ENCODE results near the gene COMMD7.

The COMMD7 gene

DNA sequence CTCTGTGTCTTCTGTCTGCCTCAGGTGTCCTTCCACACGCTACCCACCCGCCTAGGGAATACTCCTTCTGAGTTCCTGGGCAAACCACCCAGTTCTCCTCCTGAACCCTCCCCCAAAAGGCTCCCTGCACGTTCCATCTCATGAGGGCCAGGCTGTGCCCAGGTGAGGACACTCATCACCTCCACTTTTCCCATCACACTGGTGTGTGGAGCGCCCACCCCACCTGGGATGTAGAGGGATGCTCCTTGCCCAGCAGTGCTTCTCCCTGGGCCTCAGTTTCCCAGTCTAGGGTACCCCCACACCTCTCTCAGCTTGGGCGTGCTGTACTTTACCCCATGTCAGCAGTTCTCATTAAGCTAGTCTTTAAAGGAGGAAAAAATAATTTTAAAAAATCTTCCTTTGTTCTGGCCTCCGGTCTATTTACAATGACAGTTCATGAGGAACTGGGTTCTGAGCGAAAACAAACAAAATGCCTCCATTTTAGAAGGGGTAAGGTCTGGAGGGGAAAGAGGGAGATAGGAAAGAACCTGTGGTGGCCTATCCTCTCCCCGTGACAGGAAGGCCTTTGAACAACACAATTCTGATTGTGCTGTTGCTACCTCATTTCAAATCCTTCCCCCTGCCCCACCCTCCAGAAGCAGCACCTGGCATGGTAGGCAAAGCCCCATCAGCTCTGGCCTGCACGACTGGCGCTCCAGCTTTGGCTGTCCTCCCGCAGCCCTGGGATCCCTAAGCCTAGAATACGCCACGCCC is 67.9 kb downstream of the COMMD7 start:
- DNase-seq = no peak

DNA sequence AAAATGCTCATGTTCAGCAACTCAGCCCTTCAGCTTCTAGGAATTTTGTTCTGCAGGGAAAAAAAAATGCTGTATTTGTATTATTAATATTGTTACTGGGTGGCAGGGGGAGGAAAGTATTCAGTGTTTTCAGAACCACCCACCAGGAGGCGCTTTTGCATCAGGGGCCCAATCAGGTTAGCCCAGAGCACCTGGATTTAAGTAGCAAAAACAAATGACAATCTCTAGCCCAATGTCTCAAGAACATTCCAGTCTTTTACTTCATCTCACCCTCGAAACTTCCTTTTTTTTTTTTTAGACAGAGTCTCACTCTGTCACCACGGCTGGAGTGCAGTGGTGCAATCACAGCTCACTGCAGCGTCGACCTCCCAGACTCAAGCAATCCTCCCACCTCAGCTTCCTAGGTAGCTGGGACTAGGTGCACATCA is 68.9 kb downstream of the COMMD7 start:
- peak; percentile 55 for DNase-seq

DNA sequence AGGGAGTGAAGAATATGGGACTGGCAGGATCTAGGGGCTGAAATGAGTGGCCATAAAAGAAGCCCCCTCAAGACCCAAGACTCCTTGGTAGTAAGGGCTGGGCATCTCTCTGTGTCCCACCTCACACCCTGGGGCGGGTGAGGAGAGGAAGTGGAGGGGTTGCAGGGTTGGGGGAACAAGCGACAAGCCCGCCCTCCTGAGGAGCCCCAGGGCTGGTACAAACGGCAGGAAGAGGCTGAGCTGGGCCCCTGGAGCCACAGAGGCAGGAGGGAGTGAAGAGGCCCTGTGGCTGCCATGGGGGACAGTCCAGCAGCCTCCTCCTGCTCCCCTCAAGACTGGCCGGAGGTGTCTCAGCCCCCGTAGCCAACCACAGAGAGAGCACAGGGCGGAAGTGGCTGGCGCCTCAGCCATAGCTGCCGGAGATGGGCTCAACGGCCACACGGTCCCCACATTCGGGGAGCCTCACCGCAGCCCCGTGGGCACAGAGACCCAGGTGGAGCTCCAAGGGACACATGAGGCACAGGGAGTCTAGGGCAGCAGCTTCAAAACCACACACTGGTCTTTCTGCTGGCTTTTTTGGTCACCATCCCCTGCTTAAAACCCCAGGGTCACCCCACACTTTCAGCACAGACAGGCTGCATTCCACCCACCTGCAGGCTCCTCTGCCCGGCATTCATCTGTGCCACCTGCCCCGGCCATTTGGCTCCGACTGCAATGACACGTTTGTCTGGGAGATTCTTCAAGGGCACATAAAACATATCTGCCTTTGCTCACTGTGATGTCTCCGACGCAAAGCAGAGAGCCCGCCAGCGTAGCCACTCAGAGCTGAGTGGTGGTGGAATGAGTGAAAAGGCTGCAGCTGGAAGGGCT is 70.0 kb downstream of the COMMD7 start:
- DNase-seq = no peak

DNA sequence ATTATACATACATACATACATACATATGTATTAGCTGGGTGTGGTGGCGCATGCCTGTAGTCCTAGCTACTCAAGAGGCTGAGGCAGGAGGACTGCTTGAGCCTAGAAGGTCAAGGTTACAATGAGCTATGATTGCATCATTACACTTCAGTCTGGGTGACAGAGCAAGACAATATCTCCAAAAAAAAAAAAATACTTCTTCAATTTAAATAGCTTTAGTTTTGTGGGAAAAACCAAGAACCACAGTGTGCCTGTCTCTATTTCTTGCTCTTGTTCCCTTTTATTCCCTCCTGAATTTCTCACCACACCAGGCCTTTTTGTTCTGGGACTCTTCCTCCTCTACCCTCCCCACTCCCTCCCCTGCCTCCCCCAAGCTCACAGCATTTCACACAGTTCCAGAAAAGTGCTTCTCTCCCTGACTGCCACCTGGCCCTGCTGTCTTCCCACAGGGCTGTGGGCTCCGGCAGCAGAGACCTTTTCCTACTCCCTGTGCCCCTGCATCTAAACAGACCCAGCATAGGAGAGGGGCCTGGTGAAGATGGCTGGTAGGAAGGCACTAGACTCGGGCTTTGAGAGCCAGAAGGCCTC is 70.8 kb downstream of the COMMD7 start:
- DNase-seq = no peak

DNA sequence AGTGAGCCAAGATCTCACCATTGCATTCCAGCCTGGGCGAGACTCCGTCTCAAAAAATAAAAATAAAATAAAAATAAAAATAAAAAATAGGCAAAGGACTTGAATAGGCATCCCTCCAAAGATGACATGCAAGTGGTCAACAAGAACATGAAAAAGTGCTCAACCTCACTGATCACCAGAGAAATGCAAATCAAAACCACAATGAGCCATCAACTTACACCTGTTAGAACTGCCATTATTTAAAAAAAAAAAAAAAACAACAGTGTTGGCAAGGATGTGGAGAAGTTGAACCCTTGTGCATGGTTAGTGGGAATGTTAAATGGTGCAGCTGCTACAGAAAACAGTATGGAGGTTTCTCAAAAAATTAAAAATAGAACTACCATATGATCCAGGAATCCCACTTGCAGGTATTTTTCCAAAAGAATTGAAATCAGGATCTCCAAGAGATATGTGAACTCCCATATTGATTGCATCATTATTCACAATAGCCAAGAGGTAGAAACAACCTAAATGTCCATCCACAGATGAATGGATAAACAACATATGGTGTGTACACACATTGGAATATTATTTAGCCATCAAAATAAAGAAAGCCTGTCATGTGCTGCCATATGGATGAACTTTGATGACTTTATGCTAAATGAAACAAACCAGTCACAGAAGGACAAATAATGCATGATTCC is 72.4 kb downstream of the COMMD7 start:
- DNase-seq = no peak

DNA sequence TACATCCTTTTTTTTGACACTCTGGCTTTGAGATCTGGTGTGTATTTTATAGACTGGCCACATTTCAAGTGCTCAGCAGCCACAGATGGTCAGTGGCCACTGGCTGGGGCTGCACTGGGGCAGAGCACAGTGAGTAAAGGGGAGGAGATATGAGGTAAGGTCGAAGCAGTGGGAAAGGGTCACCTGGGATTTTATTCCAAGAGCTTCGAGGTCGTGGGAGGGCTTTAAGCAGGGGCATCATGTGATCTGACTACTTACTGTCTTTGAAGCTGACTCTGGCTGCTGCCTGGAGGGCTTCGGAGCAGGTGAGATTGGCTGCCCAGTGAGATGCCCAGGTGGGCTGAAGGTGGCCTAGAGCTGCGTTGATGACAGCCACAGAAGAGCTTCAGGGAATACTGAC is 76.2 kb downstream of the COMMD7 start:
- no peak for DNase-seq

DNA sequence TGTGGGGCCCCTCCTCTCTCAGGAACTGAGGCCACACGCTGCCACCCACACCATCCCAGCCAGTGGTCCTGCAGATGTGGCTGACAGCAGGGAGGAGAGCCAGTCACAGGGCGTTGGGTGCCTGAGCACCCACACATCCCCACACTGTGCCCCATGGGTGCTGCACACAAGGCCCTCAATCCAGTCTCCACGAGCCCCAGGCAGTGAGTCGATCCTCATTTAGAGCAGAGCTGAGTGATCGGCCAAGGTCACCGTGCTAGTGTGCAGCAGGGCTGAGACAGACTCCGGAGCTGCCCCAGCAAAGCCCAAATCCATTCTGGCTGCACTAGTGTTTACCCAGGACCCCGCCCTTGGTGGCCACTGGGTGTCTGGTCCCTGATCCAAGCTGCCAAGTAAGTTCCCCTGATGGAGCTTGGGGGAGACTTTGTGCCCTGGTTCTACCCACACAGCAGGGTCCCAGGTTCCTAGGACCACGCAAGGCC is 78.5 kb downstream of the COMMD7 start:
- DNase-seq = no peak

DNA sequence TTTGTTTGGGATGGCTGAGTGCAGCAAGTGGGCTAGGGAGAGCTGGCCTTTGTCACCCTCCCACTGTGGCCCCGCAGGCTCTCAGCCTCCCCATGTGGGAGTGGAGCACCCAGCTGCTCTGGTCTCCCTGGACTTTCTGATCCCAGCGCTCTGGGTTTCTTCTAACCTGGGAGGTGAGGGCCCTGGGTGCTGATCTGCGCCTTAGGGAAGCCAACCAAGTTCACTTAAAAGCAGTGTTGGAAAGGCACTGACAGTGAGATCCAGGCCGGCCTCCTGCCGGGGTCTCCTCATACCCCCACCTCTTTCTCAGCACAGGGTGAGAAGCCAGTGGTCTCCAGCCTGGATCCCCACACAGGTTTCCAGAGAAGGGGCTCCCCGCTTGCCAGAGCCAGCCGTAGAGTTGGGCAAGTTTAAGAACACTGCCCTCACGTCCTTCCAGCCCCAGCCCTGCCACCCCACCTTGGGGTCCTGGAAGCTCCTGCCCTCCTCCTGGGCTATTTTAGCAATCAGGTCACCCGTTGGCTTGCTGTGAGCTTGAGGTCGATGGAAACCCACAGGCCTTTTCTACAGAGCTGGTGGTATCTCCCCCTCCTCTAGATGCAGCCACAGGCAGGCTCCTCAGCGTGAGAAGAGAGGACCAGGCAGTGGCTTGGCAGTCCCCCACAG is 79.1 kb downstream of the COMMD7 start:
- DNase-seq = no peak

DNA sequence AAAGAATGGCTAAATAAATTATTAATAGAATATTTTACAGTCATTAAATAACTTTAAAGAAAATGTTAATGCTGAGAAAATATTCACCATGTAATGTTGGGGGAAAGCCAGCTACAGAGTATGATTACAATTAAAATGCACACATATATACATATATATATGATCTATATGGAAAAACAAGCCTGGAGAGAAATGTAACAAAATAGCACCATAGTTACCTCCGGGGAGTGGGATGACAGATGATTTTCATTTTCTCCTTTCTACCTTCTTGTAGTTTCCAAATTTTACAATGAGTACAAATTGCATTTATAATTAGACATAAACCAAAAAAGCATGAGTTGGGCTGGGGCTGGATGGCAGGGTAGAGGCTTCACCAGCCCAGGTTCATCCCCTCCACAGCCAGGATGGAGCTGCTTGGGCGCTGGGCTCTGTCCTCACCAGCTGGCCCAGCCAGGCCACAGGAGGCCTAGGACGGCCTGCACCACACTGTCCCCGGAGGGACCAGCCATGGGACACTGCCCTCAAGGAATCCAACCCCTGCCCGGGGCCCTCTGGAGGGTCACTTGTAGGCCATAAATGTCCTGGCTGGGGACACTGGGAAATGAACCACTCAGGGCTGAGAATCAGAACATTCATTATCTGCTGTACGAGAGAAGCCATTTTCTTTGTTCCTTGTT is 79.8 kb downstream of the COMMD7 start:
- DNase-seq = no peak

DNA sequence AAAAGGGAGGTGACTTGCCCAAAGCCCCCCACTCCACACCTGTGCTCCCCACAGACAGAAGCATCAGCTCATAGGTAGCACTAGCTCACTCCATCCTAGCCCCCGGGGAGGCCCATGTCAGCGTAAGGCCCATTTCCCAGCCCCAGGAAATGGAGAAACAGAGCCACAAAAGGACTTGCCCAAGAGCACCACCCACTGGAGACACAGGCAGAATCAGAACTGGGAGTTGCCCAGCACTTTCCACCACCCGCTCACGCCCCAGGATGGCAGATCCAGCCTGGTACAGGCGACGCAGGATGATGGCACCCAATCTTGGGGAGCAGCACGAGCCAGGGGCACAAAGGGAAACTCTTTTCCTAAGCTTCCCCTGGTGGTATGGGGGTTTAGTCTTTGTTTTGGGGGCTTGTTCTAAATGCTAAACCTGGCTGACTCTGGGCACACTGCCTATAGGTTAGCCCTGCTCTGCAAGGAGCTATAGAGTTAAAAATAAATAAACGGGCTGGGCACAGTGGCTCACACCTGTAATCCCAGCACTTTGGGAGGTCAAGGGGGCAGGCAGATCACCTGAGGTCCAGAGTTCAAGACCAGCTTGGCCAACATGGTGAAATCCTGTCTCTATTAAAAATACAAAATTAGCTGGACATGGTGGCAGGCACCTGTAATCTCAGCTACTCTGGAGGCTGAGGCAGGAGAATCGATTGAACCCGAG is 81.3 kb downstream of the COMMD7 start:
- no peak for DNase-seq

DNA sequence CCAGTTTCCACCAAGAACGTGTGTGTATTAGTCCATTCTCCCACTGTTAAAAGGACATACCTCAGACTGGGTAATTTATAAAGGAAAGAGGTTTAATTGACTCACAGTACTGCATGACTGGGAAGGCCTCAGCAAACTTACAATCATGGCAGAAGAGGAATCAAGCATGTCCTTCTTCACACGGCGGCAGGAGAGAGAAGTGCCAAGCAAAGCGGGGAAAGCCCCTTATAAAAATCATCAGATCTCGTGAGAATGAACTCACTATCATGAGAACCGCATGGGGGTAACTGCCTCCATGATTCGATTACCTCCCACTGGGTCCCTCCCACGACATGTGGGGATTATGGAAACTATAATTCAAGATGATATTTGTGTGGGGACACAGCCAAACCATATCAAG is 82.6 kb downstream of the COMMD7 start:
- no peak for DNase-seq

DNA sequence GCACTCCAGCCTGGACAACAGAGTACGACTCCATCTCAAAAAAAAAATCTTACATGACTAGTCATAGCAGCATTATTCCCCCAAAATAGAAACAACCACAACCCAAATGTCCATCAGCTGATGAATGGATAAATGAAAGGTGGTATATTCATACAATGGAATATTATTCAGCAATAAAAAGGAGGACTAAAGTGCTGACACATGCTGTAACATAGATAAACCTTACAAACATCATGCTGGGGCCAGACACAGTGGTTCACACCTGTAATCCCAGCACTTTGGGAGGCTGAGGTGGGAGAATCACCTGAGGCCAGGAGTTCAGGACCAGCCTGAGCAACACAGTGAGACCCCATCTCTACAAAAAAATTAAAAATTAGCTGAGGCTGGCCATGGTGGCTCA is 86.4 kb downstream of the COMMD7 start:
- DNase-seq = no peak

DNA sequence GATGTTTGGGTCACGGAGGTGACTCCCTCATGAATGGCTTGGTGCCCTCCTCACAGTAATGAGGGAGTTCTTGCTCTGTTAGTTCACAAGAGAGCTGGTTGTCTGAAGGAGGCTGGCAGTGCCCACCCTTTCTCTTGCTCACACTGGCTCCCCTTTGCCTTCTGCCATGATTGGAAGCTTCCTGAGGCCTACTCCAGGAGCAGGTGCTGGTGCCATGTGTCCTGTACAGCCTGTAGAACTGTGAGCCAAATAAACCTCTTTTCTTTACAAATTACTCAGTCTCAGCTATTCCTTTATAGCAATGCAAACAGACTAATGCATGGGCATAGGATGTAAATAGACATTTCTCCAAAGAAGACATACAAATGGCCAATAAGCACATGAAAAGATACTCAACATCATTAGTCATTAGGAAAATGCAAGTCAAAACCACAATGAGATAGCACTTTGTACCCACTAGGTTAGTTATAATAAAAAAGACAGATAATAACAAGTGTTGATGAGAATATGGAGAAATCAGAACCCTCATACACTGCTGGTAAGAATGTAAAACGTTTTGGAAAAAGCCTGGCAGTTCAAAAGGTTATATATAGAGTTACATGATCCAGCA is 87.3 kb downstream of the COMMD7 start:
- no peak for DNase-seq

DNA sequence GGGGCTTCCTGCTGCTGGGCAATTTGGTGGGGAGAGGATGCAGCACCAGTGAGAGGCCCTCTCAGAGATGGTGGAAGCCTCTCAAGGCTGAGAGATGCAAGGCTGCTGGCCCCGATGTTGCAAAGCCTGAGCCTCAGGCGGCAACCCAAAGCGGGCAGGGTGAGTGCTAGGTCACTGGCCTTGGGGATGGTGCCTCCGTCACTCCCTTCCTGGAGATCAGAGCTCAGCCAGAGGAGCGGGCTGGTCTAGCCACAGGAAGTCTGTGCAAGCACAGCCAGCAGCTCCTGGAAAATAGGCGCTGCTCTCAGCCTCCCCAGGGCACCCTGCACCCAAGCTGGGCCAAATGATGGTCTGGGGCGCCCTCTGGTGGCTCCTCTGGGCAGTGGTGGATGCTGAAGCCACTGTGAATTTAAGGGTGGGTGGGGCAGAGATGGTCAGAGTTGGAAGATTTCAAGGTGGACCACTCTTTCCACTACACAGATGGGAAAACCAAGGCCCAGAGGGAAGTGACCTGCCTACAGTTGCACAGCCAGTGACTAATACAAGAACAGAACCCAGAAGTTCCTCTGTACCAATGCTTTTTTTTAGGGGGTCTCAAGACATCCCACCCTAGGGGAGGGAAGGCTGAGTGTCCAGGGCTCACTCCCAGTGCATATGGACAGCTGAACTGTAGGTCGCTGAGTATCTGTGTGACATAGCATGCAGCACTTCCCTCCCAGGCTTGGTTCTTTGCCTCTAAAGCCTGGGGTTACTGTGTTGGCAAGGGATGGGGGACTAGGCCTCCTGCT is 90.3 kb downstream of the COMMD7 start:
- DNase-seq = peak; percentile 85
